GM12878 (cell line): ENCODE measurements around the gene SLC12A7. TPM values are rescaled to one million over a fixed set of nuclear protein-coding genes. Genes with fewer than 3 reads are reported as not detected.
A peak's percentile ranks its signal among the peaks of the same experiment; 100 is the strongest.

ENCODE experiments used
- ATAC-seq: fragments of 200-7000 bp; cut with Tn5 transposase; 3 replicates; pipeline ENCODE4 v1.9.1; 2020; ENCODE audit warnings: mild to moderate bottlenecking, moderate library complexity
- BruUV-seq: library from RNA; stranded (reverse); fragments of 400-500 nt; replicated peaks from 2 replicates; lab custom pipeline; 2021; lab: Mats Ljungman, UMichigan
- CTCF ChIA-PET: fragments of 300-600 bp; sonication (Branson Sonifier 250); formaldehyde crosslinking; extraction: SDS; loops from one replicate; lab custom pipeline; 2021; ENCODE audit warnings: inconsistent platforms; lab: Yijun Ruan, JAX
- POLR2A ChIA-PET: fragments of 350-600 bp; formaldehyde crosslinking; extraction: SDS; loops from one replicate; lab custom pipeline; 2021; ENCODE audit warnings: inconsistent platforms; lab: Charles Lee
- RAD21 ChIA-PET: fragments of 300-600 bp; sonication (Branson Sonifier 250); formaldehyde crosslinking; loops from one replicate; lab custom pipeline; 2023; ENCODE audit warnings: antibody characterized with exemption; ENCODE audit not compliant: unreplicated experiment; lab: Charles Lee
- SMC1A ChIA-PET: fragments of 300-600 bp; sonication (Branson Sonifier 250); formaldehyde crosslinking; loops from one replicate; lab custom pipeline; 2023; ENCODE audit not compliant: unreplicated experiment, uncharacterized antibody; lab: Charles Lee
- DNase-seq: peaks from one replicate; pipeline ENCODE4 v3.0.0-alpha.2; 2011; ENCODE audit warnings: low read depth, low spot score
- FAIRE-seq: peaks from 3 replicates; lab custom pipeline; 2011; peaks lifted over from hg19 to GRCh38; lab: Jason Lieb, UNC
- H2AFZ ChIP-seq: 2 replicates; pipeline ENCODE4 v1.6.0; 2011; ENCODE audit warnings: low read depth, low read length, control low read depth; ENCODE audit not compliant: control insufficient read depth
- H3K27ac ChIP-seq: 2 replicates; pipeline ENCODE4 v1.5.1; 2011; ENCODE audit warnings: control low read depth; ENCODE audit not compliant: control insufficient read depth, insufficient read depth
- H3K27me3 ChIP-seq, 2 experiments: replicated peaks in 1 of 2; 2 replicates each; pipeline versions ENCODE4 v1.6.0 to v1.6.1; 2011; ENCODE audit warnings: low read length in 1 of 2; ENCODE audit not compliant: control insufficient read depth in 2 of 2, insufficient read depth in 2 of 2
- H3K36me3 ChIP-seq, 2 experiments: 2 replicates each; pipeline ENCODE4 v1.5.1; 2011; ENCODE audit warnings: low read length in 1 of 2; ENCODE audit not compliant: control insufficient read depth in 2 of 2, insufficient read depth in 2 of 2
- H3K4me1 ChIP-seq: 2 replicates; pipeline ENCODE4 v1.6.1; 2011; ENCODE audit warnings: mild to moderate bottlenecking, low read length, moderate library complexity, mixed read lengths; ENCODE audit not compliant: control insufficient read depth, insufficient read depth
- H3K4me2 ChIP-seq: 2 replicates; pipeline ENCODE4 v1.6.0; 2011; ENCODE audit warnings: control low read depth; ENCODE audit not compliant: control insufficient read depth, insufficient read depth
- H3K4me3 ChIP-seq: fragments of 200-600 bp; sonication (generic); 2 replicates; pipeline ENCODE4 v1.5.1; 2016
- H3K79me2 ChIP-seq: 2 replicates; pipeline ENCODE4 v1.6.0; 2011; ENCODE audit warnings: low read length; ENCODE audit not compliant: control insufficient read depth, insufficient read depth
- H3K9ac ChIP-seq: 2 replicates; pipeline ENCODE4 v1.8.0; 2011; ENCODE audit warnings: low read length, control low read depth, mixed read lengths; ENCODE audit not compliant: control insufficient read depth, insufficient read depth
- H3K9me3 ChIP-seq: replicated peaks from 3 replicates; pipeline ENCODE4 v1.5.1; 2011; ENCODE audit warnings: mild to moderate bottlenecking, low read length; ENCODE audit not compliant: control insufficient read depth, insufficient read depth
- H4K20me1 ChIP-seq: 2 replicates; pipeline ENCODE4 v1.6.0; 2011; ENCODE audit not compliant: control insufficient read depth, insufficient read depth
- IRF4 ChIP-seq: IDR thresholded peaks from 2 replicates; pipeline ENCODE4 v1.6.1; 2011; ENCODE audit warnings: low read depth, low read length
- NFIC ChIP-seq: IDR thresholded peaks from 2 replicates; pipeline ENCODE4 v1.6.1; 2012; ENCODE audit warnings: low read depth, mild to moderate bottlenecking, inconsistent platforms, low read length, moderate library complexity
- POLR2AphosphoS2 ChIP-seq: IDR thresholded peaks from 2 replicates; pipeline ENCODE4 v1.6.1; 2011; ENCODE audit warnings: low read depth, mild to moderate bottlenecking, low read length, improper control_type of control experiment, moderate library complexity
- STAT1 ChIP-seq: fragments of 450-650 bp; conservative IDR thresholded peaks from 2 replicates; pipeline ENCODE4 v1.6.1; 2014; ENCODE audit warnings: antibody characterized with exemption, mild to moderate bottlenecking
- ZNF217 ChIP-seq: fragments of 450-650 bp; IDR thresholded peaks from 2 replicates; pipeline ENCODE4 v1.6.1; 2017; ENCODE audit warnings: antibody characterized with exemption, mild to moderate bottlenecking
- ZNF274 ChIP-seq: IDR thresholded peaks from one replicate; pipeline ENCODE4 v1.8.0; 2011; ENCODE audit not compliant: insufficient read length, insufficient read depth
- ZNF592 ChIP-seq: fragments of 450-650 bp; IDR thresholded peaks from 2 replicates; pipeline ENCODE4 v1.6.1; 2017; ENCODE audit warnings: mild to moderate bottlenecking, moderate library complexity
- ZNF687 ChIP-seq: fragments of 450-650 bp; IDR thresholded peaks from 2 replicates; pipeline ENCODE4 v1.6.1; 2017; ENCODE audit warnings: mild to moderate bottlenecking, moderate library complexity
- WGBS: methylation state at CpG from one replicate; pipeline ENCODE4 v1.1.6; 2016; ENCODE audit warnings: low lambda C conversion rate; ENCODE audit not compliant: insufficient replicate concordance, insufficient coverage; ENCODE audit errors: missing lambda C conversion rate; 5-methylcytosine and 5-hydroxymethylcytosine counted together
- in situ Hi-C: fragments of 300-500 bp; cut with MboI; formaldehyde crosslinking; loops from 9 replicates; pipeline ENCODE4 v1.14.3; 2018; ENCODE audit warnings: mixed read lengths
- intact Hi-C: fragments of 100-400 bp; cut with micrococcal nuclease; formaldehyde crosslinking; loops from one replicate; pipeline ENCODE4 v1.14.2; 2022; ENCODE audit not compliant: unreplicated experiment
- polyA plus RNA-seq, 11 experiments: library from polyadenylated mRNA; depleted of rRNA in 4 of 11; unstranded in 6 of 11; stranded (reverse) in 5 of 11; fragments of >200 nt; fragmentation: Nextera tagmentation in 4 of 11; fragmentation: Illumina TruSeq in 1 of 11; extraction: Ambion mirVana in 4 of 11; extraction: Trizol in 1 of 11; gene quantifications; 1 replicate in 1 of 11; 2 replicates in 10 of 11; pipeline versions ENCODE4 v1.2.1 to v1.2.3, GENCODE V29; 2011 to 2016; ENCODE audit warnings: inconsistent platforms in 2 of 11, missing spikeins in 2 of 11, low read depth in 1 of 11
- total RNA-seq, 4 experiments: library from RNA; depleted of rRNA in 3 of 4; stranded (reverse); fragments of >200 nt in 3 of 4; fragmentation: Illumina TruSeq in 1 of 4; extraction: Trizol in 1 of 4; gene quantifications; 2 replicates each; pipeline versions ENCODE4 v1.2.1 to v1.2.3, GENCODE V29; 2013 to 2021

The SLC12A7 gene
- total and polyA plus RNA-seq, 10 of the 15 experiments (the other 5 are each of a cell fraction or from before 2014, with no cell fraction given): 0.10 to 10.0 (median 2.9) TPM

GRCh38 chr5:1132570-1132969 is 20.7 kb upstream of the SLC12A7 start (continued):
- TF ChIP-seq IRF4: no peak
- no peak for TF ChIP-seq ZNF274
- no peak for TF ChIP-seq POLR2AphosphoS2

GRCh38 chr5:1131726-1132125 is 19.9 kb upstream of the SLC12A7 start:
- H3K9me3 ChIP-seq: no peaks in the 10 kb centered on the region
- peaks cover 21% of the 10 kb centered on the region for H3K4me1 ChIP-seq
- H3K4me3 ChIP-seq: no peak overlapping the region
- BruUV-seq: no TSS peak
- ATAC-seq (no peak), DNase-seq (no peak), FAIRE-seq (no peak)
- H3K9ac ChIP-seq: no peak overlapping the region
- ChIA-PET CTCF (interaction anchor here (1.1 to 6.5 kb wide), 6 partner anchors 9 to 522 kb away, joined by 3 to 25 read pairs (median 3); no protein-coding TSS in a partner anchor), POLR2A (interaction anchor here (1.8 to 4.2 kb wide), 3 partner anchors 15 to 26 kb away, joined by 7 to 32 read pairs (median 18); no protein-coding TSS in a partner anchor), RAD21 (interaction anchor here (4.3 to 7.1 kb wide), 2 partner anchors 13 to 24 kb away, joined by 27 to 78 read pairs; no protein-coding TSS in a partner anchor), SMC1A (interaction anchor here (3.2 kb wide), 1 partner anchor 23 kb away, joined by 16 read pairs; no protein-coding TSS in a partner anchor)
- in situ Hi-C loops: no loop called here
- no peak overlapping the region for H3K27ac ChIP-seq
- H3K4me2 ChIP-seq: no peak overlapping the region
- no peaks in the 10 kb centered on the region for H4K20me1 ChIP-seq
- no peaks in the 10 kb centered on the region for H3K79me2 ChIP-seq
- no peak overlapping the region for H2AFZ ChIP-seq
- no peaks in the 10 kb centered on the region for H3K36me3 ChIP-seq
- H3K27me3 ChIP-seq: no peaks in the 10 kb centered on the region
- peak; percentile 89 for TF ChIP-seq ZNF687
- TF ChIP-seq NFIC: no peak
- no peak for TF ChIP-seq ZNF217
- peak; percentile 97 for TF ChIP-seq ZNF592
- no peak for TF ChIP-seq STAT1
- intact Hi-C loops: no loop called here
- 45% methylated on average over 11 of the region's 11 CpGs for WGBS
